Stimulated activated CD4-positive, alpha-beta T cell treated with anti-CD3 and anti-CD28 coated beads, Interleukin-1b, Interleukin-23, amount 100 ng/mL, for 4 hours (primary cell): ENCODE measurements around the gene LAMA5.
A peak's percentile ranks its signal among the peaks of the same experiment; 100 is the strongest.

Experiments used
- DNase-seq, 2 donors: peaks; one replicate each; pipeline ENCODE4 v3.0.0-alpha.2; 2020; ENCODE audit warnings: low read depth in 2 of 2

Gene LAMA5

DNA sequence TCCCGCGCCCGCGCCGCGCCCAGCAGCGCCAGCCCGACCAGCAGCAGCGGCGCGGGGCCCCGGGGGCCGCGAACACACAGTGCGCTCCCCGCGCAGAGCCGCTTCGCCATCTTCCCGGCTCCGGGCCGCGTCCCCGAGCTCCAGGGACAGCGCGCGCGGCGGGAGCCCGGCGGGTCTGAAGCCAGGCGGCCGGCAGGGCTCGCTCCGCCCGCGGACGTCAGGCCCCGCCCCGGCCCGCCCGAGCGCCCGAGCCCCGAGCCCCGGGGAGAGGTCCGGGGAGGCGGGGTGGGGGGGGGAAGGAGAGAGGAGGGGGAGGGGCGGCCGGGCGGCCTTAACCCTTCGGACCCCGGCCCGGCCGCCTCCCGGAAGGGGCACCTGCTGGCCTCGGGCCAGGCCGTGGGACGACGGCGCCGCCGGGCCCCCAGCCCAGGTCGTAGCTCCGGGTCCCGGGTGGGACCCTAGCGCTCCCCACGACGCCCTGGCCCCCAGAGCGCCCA lies at the start of gene LAMA5:
LAMA5 (minus strand) TSS at position 177 of the 497 bp plus-strand sequence; CDS start at position 110, 67 bp downstream.
- DNase-seq, result no peak

DNA sequence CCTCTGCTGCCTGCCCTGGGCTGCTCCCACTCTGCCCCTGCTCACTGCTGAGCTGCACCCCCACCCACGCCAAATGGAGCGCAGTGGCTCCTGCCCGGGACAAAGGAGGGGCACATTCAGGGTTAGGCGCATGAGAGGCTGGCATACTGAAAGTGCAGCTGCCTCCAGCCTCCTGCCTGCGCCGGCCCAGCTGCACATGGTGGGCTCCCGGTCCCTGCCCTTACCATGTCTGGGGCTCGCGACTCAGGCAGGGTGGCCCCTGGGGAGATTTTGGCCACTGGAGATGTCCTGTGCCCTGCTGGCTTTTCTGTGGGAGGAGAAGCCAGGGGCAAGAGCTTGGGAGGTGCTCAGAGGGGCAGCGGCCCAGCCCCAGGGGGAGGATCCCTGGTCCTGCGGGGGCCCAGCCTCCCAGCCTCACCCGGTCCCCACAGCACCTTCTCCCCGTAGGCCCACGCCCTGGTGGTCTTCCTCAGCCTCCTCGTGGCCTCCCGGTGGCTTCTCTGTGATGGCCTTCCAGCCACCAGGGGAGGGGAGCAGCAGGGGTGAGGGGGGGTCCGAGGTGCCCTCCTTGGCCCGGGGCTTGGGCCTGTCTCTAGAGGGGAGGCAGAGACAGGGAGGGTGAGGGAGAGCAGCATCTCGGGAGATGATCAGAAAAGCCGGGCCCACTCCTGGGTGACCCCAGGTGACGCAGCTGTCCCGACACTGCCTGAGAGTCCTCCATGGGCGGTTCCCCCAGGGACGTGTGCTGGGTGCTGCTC lies 48.4 kb upstream of the LAMA5 start:
- no peak for DNase-seq

DNA sequence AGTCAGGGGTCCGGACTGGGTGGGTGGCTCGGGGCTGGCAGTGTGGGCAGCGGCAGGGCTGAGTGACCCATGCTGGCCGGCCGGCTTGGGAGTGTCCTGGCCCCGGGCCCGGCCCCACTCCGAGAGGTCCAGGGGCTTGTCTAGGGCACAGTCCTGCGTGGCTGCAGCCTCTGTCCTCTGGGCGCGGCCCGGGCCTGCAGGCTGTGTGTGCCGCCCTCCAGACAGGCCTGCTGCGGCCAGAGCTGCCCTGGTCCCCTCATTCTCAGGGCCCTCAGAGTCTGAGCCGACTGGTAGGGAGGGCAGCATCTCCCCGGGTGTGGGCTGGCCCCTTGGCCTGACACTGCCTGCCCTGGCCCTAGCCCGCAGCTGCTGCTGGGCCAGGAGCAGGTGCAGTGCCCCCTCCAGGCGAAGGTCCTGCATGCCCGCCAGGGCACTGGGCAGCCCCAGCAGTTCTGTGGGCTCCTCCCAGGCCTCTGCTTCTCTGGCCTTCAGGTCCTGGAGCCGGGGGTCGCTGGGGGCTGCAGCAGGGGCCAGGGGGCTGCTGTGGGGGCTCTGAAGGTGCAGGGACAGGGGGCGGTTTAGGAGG lies 46.9 kb upstream of the LAMA5 start:
- DNase-seq, result no peak

DNA sequence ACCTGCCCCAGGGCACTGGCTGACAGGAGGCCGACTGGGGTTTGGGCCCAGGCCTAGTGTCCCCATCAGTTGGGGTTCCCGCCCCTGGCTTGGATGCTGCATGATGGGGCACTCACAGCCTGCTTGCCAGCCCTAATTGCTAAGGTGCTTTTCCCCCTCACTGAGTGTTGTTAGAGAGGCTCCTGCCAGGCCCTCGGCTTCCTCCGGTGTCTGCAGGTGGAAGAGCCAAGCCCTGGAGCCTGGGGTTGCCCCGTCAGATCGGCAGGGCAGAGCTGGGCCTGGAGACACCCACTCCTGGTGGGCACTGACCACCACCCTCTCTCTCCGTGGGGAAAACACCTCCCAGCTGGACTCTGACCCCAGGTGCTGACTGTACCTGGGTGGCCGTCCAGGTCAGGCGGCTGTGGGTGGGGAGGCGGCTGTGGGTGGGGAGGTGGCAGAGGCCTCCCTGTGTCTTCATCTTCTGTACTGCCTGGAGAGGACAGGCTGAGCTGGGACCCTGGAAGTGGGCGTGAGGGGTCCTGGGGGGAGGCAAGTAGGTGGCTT lies 46.0 kb upstream of the LAMA5 start:
- DNase-seq, result no peak

GRCh38 chr20:62412194-62413024 lies 45.3 kb upstream of the LAMA5 start:
- DNase-seq, result no peak

GRCh38 chr20:62411479-62412193 lies 44.5 kb upstream of the LAMA5 start:
- DNase-seq, result no peak

DNA sequence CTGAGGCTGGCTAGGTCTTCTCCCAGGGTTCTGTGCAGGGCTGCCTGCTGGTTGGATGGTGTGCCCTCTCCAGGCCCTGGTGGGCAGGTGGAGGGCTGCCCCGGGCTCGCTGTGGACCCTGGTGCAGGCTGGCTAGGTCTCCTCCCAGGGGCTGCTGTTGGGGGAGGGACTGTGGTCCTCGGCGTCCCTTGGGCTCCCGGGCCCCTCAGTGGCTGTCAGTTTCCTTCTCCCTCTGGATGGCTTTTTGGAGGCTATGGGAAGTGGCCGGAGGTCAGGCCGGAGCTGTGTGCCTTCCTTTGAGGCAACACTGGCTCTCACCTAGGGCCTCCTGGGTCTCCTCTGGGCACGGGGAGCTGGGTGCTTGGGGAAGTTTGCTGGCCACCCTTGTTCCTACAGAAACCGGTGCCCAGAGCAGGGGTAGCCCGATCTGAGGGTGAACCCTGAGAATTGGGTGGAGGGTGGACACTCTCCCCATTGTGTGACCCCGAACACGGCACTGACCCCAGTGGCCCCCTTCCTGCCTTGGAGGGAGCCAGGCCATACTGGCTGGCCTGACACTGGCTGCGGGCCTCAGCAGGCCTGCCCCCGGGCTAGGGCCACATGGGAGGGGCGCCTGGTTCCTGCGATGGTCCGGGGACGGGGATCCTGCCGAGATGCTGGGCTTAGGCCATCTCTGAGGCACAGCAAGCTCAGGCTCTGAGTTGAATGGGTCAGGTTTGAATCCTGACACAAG lies 43.8 kb upstream of the LAMA5 start:
- DNase-seq, result no peak

DNA sequence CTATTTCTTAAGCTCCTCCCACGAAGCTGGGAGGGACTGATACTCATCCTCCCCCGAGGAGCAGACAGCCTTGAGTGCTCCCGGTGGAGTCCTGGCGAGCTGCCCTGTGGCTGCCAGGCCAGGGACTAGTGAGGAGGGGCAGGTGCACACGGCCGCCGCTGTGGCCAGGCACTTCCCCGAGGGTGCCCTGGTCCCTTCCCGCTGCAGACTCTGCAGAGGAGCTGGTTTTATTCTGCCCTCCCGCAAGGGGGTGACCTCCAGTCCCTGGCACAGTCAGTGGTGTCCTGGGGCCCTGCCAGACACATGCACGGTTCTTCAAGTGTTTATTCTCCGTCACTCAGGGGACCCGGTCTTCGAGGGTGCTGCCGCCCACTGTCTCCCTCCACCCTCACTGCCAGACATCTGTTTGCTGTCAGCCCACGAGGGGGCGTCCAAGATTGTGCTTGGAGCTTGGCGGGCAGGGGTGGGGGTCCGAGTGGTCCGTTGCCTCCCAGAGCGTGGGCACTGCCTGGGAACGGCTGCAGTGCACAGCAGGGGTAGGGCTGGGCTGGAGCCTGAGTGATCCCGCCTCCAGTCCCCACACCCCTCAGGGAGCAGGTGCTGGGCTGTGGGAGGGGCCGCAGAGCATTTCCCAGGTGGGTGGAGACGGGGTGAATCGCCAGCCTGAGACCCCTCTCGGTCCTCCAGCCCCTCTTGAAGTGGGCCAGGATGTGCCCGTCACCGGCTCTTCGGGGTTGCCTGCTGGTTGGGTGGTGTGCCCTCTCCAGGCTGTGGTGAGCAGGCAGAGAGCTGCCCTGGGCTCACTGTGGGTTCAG lies 43.0 kb upstream of the LAMA5 start:
- DNase-seq, result peak; percentile 18 to 29

DNA sequence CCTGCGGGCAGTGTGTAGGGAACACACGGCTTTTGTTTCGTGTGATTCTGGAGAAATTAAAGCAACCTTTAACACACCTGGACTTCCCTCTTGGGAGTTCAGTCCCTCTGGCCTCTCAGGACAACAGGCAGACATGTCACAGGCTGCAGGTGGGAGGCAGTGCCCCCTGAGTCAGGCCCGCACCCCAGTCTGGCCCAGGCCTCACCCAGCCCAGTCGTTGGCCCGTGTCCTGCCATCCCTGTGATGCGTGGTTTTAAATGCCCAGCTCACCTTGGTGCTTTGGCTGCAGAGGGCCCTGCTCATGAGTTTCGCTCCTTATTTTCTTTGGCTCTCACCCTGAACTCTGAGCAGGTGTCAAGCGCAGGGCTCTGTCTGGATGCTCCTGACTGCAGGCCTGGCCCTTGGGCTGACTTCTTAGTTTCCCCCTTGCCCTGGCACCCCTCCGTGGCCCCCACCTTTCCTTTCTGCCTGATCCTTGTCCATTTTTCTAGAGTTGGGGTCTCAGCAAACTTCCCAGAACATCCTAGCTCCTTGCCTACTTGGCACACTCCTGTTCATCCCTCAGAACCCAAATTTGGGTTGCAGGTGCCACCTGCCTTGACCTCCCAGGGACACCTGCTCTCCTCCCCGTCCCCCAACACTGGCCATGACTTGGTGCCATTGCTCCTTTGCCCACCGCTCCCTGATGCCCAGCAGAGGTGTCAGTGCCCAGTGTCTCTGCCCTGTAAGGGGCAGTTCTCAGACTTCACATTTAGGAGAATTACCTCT lies 42.2 kb upstream of the LAMA5 start:
- DNase-seq, result no peak

DNA sequence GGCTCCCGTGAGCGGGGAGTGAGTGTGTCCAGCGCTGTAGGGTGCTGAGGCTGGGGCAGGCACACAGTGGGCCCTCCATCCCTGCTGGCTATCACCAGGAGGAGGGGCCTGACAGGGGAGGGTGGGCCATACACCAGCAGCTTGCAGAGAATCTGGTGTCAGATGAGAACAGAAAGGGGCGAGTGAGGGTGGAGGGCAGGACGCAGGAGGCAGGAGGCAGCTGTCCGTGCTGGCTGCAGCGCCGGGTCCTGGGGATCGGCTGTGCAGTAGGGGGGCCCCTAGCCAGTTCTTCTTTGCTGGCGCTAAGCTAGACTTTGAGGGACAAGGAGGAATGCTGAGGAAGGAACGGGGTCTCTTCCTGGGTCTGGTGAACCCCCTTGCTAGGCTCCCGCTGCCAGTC lies 41.5 kb upstream of the LAMA5 start:
- no peak for DNase-seq

GRCh38 chr20:62408055-62408454 lies 40.9 kb upstream of the LAMA5 start:
- no peak for DNase-seq

DNA sequence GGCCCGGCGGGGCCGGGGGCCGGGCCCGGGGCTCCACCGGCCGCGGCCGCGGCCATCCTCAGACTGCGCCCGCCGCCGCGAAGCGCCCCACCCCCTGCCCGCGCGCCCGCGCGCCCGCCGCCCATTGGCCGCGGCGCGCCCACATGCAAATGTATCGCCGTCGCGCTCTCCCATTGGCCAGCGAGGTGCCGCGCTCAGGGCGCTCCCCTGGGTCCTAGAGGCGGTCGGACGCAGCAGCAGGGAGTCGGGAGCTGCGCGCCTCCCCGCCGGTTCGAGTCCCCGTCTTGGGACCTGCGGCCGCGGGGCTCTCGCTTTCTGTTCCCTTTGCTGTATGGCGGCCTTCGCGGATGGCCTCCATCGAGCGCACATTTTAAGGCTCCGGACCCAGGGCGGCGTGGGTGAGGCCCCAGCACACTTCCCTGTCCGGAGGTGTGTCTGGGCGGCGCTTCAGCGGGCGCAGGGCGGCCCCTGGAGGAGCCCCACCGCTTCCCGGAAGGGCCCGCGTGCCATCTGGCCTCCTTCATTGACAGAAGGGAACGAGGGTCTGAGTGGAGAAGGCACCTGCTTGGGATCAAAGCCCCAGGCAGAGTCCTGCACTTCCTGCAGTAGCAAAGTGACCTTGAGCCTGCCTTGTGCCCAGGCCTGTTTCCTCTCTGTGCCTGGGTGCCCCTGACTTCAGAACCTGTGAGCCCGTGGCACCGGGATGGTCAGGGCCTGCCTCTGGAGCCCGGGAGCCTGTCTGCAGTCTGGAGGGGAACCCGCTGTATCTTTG lies 40.3 kb upstream of the LAMA5 start, which contains the start of gene CABLES2:
CABLES2 (minus strand) TSS at position 65 of the 772 bp plus-strand sequence; CDS start at position 56, 9 bp downstream.
- DNase-seq, result peak; percentile 79 to 87

DNA sequence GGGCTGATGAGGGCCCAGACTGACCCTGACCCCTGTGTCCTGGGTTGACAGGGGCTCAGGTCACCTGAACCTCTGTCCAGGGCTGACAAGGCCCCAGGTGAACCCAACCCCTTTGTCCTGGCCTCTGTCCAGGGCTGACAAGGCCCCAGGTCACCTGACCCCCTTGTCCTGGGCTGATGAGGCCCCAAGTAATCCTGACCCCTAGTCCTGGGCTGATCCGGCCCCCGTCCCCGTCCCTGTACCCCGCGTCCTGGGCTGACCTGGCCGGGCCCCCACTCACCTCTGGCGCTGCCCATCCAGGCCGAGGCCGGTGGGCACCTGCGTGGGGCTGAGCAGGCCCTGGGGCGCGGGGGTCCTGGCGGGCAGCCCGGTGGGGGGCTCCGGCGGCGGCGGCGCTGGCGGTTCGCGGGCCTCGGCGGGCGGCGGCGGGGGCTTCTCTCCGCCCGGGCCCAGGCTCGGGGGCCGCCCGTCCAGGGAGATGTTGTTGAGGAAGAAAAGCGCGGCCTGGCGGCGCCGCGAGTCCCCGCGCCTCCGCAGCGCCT lies 39.6 kb upstream of the LAMA5 start:
- no peak for DNase-seq

DNA sequence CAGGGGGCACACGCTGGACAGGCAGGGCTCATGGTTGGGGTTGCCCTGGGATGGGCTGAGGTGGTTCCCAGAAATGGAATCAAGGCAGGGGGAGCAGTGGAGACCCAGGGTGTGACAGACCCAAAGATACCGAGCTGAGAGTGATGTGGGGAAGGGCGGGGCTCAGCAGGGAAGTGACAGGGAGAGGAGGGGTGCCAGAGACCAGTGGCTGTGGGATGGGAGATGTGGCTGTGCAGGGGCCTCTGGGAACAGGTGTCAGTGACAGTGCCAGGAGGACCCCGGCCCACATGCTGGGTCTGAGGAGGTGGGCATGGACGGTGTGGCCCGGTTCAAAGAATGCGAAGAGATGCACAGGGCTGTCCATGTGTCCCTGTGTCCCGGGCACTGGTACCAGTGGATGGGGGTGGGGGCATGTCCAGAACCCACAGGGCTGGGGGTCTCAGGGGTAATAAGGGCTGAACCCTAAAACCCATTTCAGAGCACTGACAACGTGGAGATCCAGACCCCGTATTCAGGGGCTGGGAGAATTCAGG lies 38.9 kb upstream of the LAMA5 start:
- no peak for DNase-seq

- no peak for DNase-seq
Observed at GRCh38 chr20:62405108-62405980, 38.2 kb upstream of the LAMA5 start.

DNA sequence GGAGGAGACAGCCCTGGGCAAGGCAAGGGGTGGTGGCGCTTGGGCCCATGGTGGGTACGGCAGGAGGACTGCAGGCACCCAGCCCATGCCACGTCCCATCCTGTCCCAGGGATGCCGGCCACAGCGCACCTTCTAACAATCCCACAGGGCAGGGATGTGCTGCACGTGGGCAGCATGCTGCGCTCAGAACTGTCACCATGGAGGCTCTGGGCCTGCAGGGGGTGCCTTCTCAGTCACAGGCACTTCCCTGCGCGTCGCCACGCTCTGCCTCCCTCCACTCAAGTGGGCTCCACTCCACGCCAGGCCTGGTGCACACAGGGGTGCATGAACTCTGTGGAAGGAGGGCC lies 37.6 kb upstream of the LAMA5 start:
- DNase-seq, result no peak
